Fibroblast of villous mesenchyme (primary cell): ENCODE measurements around the gene POM121. TPM values are rescaled to one million over a fixed set of nuclear protein-coding genes. Genes with fewer than 3 reads are reported as not detected.
A peak's percentile ranks its signal among the peaks of the same experiment; 100 is the strongest.
"Not testable (repeated sequence)": the region's sequence is repeated elsewhere in the genome, so short reads cannot be mapped to it uniquely, and the experiment has no call there.

Source experiments
- DNase-seq: peaks from one replicate; pipeline ENCODE4 v3.0.0-alpha.2; 2010; ENCODE audit warnings: low read depth
- H3K4me3 ChIP-seq: 2 replicates; pipeline ENCODE4 v1.5.1; 2011; ENCODE audit warnings: low read depth, mild to moderate bottlenecking, low read length
- CTCF ChIP-seq: IDR thresholded peaks from 2 replicates; pipeline ENCODE4 v1.5.1; 2012; ENCODE audit warnings: low read depth, mild to moderate bottlenecking, low read length; ENCODE audit not compliant: insufficient read depth
- total RNA-seq: library from RNA; depleted of rRNA; stranded (reverse); fragments of >200 nt; gene quantifications from 2 replicates; pipeline ENCODE4 v1.2.3, GENCODE V29; 2012

POM121 gene
- total RNA-seq: 6.4 and 6.9 TPM in 2 replicates

- peak; percentile 91 for DNase-seq
- no peak for TF ChIP-seq CTCF
- peak within 1 kb of the TSS; percentile 91 for H3K4me3 ChIP-seq
These were observed at the start of gene POM121 for GRCh38 chr7:72924733-72925545. TSS of gene POM121 (plus strand) at chr7:72925095. CDS start at chr7:72925122, 27 bp downstream.

GRCh38 chr7:72879079-72879736, 45.7 kb upstream of the POM121 start:
- DNase-seq: peak; percentile 90

GRCh38 chr7:72879737-72880215, 45.1 kb upstream of the POM121 start:
- peak; percentile 86 for DNase-seq
- peak overlapping the region; percentile 77 for H3K4me3 ChIP-seq

More at GRCh38 chr7:72879079-72879736, 45.7 kb upstream of the POM121 start:
- H3K4me3 ChIP-seq: peak overlapping the region; percentile 77

DNA sequence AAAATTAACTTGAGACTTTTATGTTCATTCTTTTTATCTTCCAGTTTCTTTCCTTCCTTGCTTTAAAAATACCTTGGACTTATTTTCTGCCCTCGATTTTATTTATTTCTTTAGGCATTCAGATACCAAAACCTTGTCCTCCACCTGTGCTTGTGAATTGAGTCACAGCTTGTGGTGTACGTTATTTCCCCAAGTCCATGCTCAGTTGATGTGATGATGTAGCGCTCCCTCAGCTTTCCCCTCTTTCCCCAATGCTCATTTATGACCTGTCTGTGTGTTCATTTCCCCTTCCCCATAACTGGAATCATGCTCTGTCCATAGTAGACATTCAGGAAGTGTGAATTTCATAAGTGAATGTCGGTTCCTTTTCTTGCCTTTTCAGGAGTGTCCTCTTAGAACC, 33.1 kb upstream of the POM121 start:
- not testable (repeated sequence) for H3K4me3 ChIP-seq, DNase-seq

DNA sequence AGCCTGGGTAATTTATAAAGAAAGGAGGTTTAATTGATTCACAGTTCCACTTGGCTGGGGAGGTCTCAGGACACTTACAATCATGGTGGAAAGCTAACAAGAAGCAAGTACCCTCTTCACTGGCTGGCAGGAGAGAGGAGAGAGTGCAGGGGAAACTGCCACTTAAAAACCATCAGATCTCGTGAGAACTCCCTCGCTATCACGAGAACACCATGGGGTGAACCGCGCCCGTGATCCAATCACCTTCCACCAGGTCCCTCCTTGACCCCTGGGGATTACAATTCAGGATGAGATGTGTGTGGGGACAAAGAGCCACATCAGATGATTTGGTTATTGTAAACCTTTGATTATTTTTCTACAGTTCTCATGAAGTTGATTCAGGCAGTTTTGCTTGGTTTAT, 20.2 kb upstream of the POM121 start:
- not testable (repeated sequence) for H3K4me3 ChIP-seq, DNase-seq

- H3K4me3 ChIP-seq, DNase-seq: not testable (repeated sequence)
These were observed 16.5 kb upstream of the POM121 start for GRCh38 chr7:72908422-72908821.

GRCh38 chr7:72911395-72911794, 13.5 kb upstream of the POM121 start:
- DNase-seq, H3K4me3 ChIP-seq: not testable (repeated sequence)

- not testable (repeated sequence) for H3K4me3 ChIP-seq, DNase-seq
These were observed 11.1 kb upstream of the POM121 start for GRCh38 chr7:72913750-72914149.

- peak; percentile 69 for TF ChIP-seq CTCF
- H3K4me3 ChIP-seq: not testable (repeated sequence)
- DNase-seq: peak; percentile 57
These were observed 10.0 kb upstream of the POM121 start for GRCh38 chr7:72914756-72915525.

DNA sequence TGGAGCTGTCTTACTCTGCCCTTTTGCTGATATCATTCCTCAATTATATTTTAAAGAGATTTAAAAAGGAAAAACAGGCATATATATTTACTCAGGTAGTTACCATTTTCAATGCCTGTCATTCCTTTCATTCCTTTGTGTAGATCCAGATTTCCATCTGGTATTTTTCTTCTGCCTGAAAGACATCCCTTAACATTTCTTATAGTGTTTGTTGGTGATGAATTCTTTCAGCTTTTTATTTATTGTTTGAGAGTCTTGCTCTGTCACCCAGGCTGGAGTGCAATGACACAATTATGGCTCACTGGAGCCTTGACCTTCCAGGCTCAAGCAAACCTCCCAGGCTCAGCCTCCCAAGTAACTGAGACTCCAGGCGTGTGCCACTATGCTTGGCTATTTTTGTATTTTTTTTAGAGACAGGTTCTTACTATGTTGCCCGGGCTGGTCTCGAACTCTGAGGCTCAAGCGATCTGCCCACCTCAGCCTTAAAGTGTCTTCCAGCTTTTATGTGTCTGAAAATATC, 5.6 kb upstream of the POM121 start:
- peak; percentile 12 for DNase-seq
- no peak overlapping the region for H3K4me3 ChIP-seq
- TF ChIP-seq CTCF: no peak
